HG02970 (cell line): ENCODE data around the gene GBX1.

Experiments
- ATAC-seq: cut with Tn5 transposase; IDR thresholded peaks from one replicate; pipeline ENCODE4 v1.9.1; 2021; ENCODE audit warnings: mild to moderate bottlenecking, moderate library complexity, moderate number of reproducible peaks; ENCODE audit not compliant: unreplicated experiment, low FRiP score

GBX1 gene

GRCh38 chr7:151129117-151129959 is 38.2 kb downstream of the GBX1 start:
- no peak for ATAC-seq

- no peak for ATAC-seq
These were observed 38.8 kb downstream of the GBX1 start for GRCh38 chr7:151128716-151129115.

- ATAC-seq: no peak
These were observed 39.4 kb downstream of the GBX1 start for GRCh38 chr7:151128144-151128543.

GRCh38 chr7:151126491-151127137 is 40.9 kb downstream of the GBX1 start:
- ATAC-seq: no peak

- ATAC-seq: no peak
These were observed 41.5 kb downstream of the GBX1 start for GRCh38 chr7:151125846-151126481.

- no peak for ATAC-seq
These were observed 42.0 kb downstream of the GBX1 start for GRCh38 chr7:151125470-151125845.

- ATAC-seq: no peak
These were observed 42.5 kb downstream of the GBX1 start for GRCh38 chr7:151124899-151125399.

- ATAC-seq: no peak
These were observed 43.0 kb downstream of the GBX1 start for GRCh38 chr7:151124481-151124880.

GRCh38 chr7:151123822-151124464 is 43.6 kb downstream of the GBX1 start:
- ATAC-seq: peak; percentile 62

GRCh38 chr7:151123158-151123821 is 44.2 kb downstream of the GBX1 start:
- ATAC-seq: no peak

GRCh38 chr7:151122796-151123157 is 44.7 kb downstream of the GBX1 start:
- no peak for ATAC-seq

GRCh38 chr7:151122276-151122675 is 45.2 kb downstream of the GBX1 start:
- no peak for ATAC-seq

GRCh38 chr7:151121380-151122170 is 45.9 kb downstream of the GBX1 start:
- ATAC-seq: no peak

GRCh38 chr7:151120896-151121295 is 46.6 kb downstream of the GBX1 start:
- no peak for ATAC-seq

- no peak for ATAC-seq
These were observed 47.6 kb downstream of the GBX1 start for GRCh38 chr7:151119902-151120301.

- ATAC-seq: no peak
These were observed 48.5 kb downstream of the GBX1 start for GRCh38 chr7:151119055-151119415.

GRCh38 chr7:151118108-151119054 is 49.1 kb downstream of the GBX1 start:
- no peak for ATAC-seq

- no peak for ATAC-seq
These were observed 49.9 kb downstream of the GBX1 start for GRCh38 chr7:151117565-151117964.
